GM19239 (cell line): ENCODE results near the gene ANXA7.
"Not testable (repeated sequence)": the region's sequence is repeated elsewhere in the genome, so short reads cannot be mapped to it uniquely, and the experiment has no call there.

Source experiments
- DNase-seq: peaks from one replicate; pipeline ENCODE4 v3.0.0; 2011; ENCODE audit warnings: low spot score; ENCODE audit not compliant: insufficient read length
- FAIRE-seq: peaks from 2 replicates; lab custom pipeline; 2011; peaks lifted over from hg19 to GRCh38; lab: Jason Lieb, UNC

ANXA7 gene

GRCh38 chr10:73357166-73357565 is 56.7 kb downstream of the ANXA7 start:
- DNase-seq, result no peak
- no peak for FAIRE-seq

GRCh38 chr10:73344269-73344668 is 69.6 kb downstream of the ANXA7 start:
- FAIRE-seq, result no peak
- no peak for DNase-seq

GRCh38 chr10:73340121-73340520 is 73.7 kb downstream of the ANXA7 start:
- FAIRE-seq (no peak), DNase-seq (no peak)

GRCh38 chr10:73339436-73339835 is 74.4 kb downstream of the ANXA7 start:
- DNase-seq, result no peak
- no peak for FAIRE-seq

GRCh38 chr10:73338801-73339368 is 75.0 kb downstream of the ANXA7 start:
- DNase-seq (no peak), FAIRE-seq (no peak)

GRCh38 chr10:73333202-73333601 is 80.7 kb downstream of the ANXA7 start:
- FAIRE-seq, result no peak
- DNase-seq, result no peak

GRCh38 chr10:73332379-73332778 is 81.5 kb downstream of the ANXA7 start:
- FAIRE-seq (no peak), DNase-seq (no peak)

- DNase-seq, FAIRE-seq: not testable (repeated sequence)
Measured at GRCh38 chr10:73328523-73328922, 85.3 kb downstream of the ANXA7 start.

GRCh38 chr10:73325290-73325689 is 88.6 kb downstream of the ANXA7 start:
- not testable (repeated sequence) for FAIRE-seq, DNase-seq
